GM19099 (cell line): ENCODE measurements around the gene ACOXL.

Experiments used
- POLR2A ChIP-seq: IDR thresholded peaks from 3 replicates; pipeline ENCODE4 v1.6.1; 2011; ENCODE audit warnings: low read depth; ENCODE audit not compliant: insufficient read length; ENCODE audit errors: extremely low read depth

The ACOXL gene

DNA sequence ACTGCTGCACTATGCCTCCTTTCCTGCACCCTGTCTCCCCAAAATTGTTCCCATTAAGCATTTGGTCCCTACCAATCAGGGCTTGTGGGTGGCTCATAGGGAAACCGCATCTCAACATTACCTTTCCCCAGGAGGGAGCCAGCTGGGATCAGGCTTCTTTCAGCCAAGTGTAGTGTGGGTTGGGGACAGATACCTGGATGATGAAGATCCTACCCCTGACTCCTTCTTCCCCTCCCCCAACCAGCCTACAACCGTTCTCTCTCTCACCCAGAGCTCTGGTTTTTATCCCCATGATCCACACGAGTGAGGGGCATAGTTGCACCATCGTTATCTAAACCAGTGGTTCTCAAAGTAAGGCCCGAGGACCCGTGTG lies 40.0 kb downstream of the ACOXL start:
- no peak for TF ChIP-seq POLR2A

DNA sequence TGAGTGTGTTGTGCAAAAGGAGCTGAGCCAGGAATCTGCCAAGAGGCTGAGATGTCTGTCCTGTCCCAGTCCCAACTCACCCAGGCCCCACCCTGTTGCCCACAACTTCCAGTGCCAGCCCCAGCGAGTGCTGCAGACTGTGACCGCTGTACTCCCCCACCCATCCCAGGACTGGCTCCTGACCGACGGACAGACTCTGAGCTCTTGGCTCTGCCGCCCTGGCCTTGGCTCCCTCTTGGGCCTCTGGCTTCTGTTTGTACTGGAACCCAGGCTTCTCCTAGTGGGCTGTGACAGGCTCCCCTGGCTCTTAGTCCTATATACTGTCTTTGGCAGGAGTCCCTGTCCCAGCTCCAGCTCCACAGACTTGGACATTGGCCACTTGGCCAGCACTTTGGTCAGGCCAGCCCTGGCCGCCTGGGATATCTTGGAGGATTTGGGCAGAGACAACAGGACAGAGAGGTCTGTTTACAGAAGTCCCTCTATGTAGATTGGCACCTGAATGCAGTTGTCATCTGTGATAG lies 41.1 kb downstream of the ACOXL start:
- TF ChIP-seq POLR2A: no peak

DNA sequence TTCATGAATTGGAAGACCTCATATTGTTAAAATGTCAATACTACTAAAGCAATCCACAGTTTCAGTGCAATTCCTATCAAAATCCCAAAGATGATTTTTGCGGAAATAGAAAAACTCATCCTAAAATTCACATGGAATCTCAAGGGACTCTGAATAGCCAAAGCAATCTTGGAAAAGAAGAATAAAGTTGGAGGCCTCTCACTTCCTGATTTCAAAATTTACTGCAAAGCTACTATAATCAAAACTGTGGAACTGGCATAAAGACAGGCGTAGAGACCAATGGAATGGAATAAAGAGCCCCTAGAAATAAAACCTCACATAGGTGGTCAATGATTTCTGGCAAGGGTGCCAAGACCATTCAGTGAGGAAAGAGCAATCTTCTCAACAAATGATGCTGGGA lies 42.3 kb downstream of the ACOXL start:
- TF ChIP-seq POLR2A: no peak

DNA sequence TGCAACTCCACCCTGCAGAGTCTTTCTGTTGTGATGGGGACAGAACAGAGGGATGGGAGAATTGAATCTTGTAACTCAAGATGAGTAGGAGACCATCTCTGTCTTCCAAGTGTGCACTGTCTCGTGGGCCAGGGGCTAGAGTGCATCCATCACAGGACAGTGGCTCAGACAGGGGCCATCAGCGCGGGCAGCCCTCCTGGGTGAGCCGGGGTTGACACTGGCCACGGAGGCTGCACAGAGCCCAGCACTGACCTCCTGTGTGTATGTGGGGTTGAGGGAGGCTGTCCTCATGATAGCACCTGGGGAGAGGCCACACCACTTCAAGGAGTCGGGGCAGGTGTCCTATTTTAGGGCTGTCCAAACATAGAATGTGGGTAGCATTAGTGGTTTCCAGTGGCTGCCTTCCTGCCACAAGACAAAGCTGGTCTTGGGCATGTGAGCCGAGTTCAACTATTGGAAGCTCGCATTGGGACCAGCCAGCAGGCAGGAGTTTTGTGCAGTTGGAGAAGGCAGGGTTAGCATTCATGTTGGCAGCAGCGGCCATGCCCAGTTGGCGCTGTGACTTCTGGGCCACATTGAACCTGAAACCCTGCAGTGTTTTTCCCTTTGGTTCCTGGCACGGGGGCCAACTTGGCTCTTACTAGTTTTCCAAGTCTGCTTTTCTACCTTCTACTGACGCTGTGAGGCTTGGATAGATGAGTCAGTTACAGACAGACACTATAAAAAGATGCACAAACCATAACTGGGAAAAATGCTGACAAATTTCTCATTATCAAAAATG lies 45.3 kb downstream of the ACOXL start:
- TF ChIP-seq POLR2A: no peak

DNA sequence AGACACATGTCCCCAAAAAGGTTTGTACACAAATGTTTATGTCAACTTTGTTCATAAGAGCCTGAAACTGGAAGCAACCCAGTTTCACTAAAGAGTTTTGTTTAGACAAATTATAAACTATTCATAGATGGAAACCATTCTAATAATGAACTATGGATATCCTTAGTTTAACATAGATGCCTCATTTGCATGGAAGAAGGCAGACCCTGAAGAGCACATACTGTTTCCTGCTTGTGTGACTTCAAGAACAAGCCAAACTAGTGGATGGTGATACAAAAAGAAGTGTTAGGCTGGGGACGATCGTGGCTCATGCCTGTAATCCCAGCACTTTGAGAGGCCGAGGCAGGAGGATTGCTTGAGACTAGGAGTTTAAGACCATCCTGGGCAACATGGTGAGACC lies 48.1 kb downstream of the ACOXL start:
- TF ChIP-seq POLR2A: no peak

DNA sequence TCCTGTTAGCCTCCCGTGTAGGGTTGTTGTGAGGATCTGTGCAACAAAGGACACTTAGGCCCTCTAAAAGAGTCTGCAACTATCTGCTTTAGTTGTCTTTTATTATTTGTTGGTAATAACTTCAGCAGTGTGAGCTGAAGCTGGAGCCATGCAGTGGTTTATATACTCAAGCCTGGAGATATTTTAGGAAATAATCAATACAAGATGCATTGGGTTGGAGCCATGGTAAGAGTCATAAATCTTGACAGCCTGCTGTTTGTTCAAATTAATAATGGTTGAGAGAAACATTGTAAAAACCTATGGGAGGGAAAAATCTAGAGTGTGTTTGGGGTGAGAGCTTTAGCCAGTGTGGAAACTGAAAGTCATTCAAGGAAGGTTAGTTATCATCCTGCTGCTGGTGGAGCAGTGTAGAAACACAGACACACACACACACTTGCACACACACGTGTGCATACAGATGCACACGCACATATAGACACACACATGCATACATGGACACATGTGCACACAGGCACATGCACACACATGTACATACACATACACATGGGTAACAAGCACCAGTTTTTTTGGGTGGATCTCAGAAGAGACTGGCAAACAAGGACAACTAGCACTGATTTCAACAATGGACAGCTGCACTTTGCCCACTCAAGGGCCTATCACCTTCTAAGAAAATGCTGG lies 51.0 kb downstream of the ACOXL start:
- no peak for TF ChIP-seq POLR2A

DNA sequence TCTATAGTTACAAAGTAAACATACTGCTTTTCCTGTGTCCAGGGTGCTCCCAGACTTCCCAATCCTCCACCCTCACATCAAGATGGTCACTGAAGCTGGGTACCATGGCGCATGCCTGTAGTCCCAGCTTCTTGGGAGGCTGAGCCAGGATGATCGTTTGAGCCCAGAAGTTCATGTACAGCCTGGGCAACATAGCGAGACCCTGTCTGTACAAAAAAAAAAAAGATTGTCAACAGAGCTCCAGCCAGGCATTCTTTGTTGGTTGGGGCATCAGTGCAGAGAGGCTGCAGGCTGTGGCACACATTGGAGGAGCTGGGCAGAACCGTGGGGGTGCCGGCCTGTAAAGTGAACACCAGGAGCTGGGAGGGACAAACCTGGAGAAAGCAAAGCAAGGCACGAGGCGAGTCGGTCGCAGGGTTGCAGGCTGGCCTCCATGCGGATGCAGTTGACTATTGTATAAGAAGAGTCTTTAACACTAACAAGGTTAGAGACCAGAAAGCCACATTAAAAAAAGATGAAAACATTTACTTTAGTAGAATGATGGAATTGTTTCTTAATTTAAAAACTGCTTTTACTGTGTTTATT lies 51.8 kb downstream of the ACOXL start:
- TF ChIP-seq POLR2A: no peak

DNA sequence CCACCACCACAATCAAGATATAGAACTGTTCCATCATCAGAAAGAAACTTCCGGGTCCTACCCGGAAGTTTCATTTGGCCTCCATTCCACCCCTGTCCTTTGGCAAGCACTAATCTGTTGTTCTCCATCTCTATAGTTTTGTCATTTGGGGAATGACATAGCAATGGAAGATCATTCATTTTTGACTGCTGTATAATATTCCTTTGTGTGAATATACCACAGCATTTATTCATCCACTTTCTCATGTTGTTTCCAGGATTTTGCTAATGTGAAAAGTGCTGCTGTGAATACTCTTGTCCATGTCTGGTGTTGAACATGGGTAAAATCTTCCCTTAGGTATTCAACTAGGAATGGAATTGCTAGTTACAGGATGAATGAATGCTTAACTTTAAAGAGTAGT lies 53.1 kb downstream of the ACOXL start:
- TF ChIP-seq POLR2A: no peak

DNA sequence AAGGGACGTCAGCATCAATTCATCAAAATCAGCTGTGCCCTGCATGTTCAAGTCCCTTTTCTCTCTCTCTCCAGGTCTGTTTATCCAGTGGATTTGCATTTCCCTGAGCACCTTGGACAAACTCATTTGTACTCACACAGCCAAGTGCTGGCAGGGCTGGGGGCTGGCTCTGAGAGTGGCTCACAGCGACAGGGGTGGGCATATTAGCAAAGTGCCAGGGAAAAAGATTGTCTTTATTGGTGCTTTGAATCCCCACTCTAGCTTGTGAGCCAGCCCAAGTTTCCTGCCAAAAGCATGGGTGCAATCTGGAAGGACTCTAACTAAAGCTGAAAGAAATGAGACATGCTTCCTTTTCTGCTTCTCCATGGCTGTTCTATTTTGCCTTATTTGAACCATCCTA lies 56.6 kb downstream of the ACOXL start:
- TF ChIP-seq POLR2A: no peak

DNA sequence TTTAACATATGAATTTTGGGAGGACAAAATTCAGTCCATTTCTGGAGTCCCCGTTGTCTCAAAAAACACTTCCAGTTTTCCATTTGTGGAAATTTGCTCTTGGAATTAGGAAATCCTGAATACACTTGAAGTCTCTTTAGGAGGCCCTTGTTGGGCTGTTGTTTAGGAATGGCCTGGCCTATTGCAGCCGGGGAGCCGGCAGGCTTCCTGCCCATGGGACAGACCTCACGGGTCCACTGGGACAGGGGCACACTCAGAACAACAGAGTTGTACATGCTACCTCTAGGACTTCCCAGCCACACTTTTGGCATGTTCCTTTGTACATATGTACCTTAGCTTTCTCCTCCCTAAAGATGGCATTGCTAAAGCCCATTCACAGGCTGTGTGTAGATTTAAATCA lies 57.3 kb downstream of the ACOXL start:
- TF ChIP-seq POLR2A: no peak

DNA sequence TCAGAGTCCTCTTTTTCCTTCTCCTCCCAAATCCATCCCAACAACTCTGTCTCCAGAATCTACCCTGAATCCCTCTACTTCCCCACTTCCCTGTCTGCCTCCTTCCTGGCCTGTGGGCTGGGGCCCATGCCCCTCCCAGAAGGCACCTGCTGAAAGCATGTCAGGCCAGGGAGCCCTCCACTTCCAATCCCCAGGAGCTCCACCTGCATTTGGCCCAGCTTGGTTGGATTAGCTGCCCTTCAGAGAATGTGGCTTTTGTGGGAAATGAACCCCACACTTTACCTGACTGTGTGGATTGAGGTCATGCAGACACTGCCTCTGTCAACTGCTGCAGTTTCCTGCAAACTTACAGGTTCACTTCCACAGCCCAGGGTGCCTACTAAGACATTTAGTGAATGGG lies 58.5 kb downstream of the ACOXL start:
- TF ChIP-seq POLR2A: no peak

DNA sequence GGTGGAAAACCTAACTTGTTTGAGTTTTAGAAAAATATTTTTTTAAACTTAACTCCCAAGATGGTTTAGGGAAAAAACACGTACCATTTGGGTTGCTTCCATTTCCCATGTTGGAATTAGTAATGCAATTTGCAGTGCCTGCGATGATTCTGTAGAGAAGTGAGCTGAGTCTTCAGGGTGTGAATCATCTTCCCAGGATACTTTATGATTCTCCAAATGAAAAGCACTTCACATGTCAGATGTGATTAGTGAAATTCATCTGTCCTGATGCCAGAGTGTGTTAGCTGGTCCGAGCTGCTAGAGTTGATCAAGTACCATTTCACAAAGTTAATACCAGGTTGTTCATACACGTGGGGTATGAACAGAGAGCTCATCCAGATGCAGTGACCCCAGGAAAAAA lies 59.1 kb downstream of the ACOXL start:
- no peak for TF ChIP-seq POLR2A

DNA sequence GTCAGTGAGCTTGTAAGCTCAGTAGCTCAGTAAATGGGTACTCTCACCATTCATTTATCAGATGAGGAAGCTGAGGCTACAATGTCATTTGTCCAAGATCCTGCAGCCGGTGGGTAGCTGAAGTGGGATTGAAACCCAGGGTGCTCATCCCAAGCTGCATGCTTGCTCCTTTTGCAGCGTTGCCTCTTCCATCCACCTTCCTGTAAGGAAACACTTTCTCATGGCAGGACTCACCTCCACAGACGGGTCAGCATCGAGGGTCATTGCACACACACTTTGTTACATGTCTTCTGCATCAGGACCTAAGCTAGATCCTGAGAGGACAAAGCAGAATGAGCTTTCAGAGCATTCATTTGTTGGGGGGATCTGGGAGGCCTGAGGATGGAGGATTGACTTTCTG lies 60.7 kb downstream of the ACOXL start:
- no peak for TF ChIP-seq POLR2A

DNA sequence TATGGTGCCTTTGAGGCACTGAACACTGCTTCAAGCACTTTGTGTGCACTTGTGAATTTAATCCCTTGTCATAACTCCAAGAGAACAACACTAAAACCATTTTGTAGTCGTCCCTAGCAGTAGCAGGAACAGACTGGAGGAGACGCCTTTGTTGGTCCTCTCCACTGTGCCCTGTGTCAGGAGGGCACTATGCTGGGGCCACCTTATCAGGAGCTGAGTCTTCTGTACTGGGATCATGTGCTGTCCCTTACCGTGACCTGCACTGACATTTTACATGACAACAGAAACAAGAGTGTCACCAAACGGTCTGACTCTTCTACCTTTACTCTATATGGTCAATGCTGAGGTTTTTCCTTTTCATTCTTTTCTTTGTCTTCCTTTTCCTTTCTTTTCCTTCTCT lies 62.0 kb downstream of the ACOXL start:
- no peak for TF ChIP-seq POLR2A

DNA sequence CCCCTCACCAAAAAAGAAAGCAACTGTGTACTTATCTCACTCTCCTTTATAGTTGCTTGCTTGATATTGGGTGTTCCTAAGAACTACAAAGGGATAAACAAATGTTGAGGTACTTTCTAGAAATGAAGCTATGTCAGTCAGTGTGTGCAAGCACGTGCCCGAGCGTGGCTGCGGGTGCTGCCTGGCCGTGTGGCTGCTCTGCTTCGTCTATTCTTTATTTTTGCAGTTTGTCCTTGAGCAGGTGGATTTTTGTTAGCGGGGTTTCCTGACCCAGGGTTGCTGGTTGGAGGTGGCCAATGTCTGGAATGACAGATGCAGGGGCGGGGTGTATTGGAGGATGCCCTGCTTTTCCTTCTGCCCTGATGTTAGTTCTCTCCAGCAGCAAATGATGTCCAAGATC lies 62.6 kb downstream of the ACOXL start:
- TF ChIP-seq POLR2A: no peak

DNA sequence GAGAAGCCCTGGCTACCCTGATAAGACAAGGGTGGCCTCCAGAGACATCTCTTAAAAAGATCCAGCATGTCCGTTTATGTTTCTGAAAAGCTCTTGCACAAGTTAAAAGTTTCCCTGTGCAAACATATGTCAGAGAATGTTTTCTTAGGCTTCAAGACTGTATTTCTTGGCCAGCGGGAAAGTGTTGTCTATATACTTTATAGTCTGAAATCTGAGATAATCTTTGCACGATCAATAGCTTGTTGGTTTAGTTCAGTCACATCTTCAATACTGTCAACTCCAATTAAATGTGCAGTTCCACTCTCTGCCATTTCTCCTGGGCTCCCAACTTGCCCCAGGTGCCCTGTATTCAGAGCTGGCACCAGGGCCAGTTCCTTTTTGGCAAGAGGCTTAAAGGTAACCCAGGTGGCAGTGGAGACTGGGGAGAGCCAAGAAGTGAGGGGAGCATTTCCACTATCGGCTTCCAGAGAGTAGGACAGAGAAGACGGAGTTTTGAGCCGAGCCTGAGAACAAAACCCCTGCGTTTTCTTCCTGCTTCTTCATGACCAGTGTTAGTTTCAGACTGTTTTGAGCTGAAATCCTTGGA lies 64.4 kb downstream of the ACOXL start:
- no peak for TF ChIP-seq POLR2A
